C4-2B (cell line): ENCODE measurements around the gene FAM210A.
A peak's percentile ranks its signal among the peaks of the same experiment; 100 is the strongest.
"Not testable (repeated sequence)": the region's sequence is repeated elsewhere in the genome, so short reads cannot be mapped to it uniquely, and the experiment has no call there.

ENCODE experiments used
- H3K27ac ChIP-seq: fragments of 450-650 bp; 2 replicates; pipeline ENCODE4 v1.5.1; 2017
- CTCF ChIP-seq: fragments of 450-650 bp; conservative IDR thresholded peaks from 2 replicates; pipeline ENCODE4 v1.5.1; 2017; ENCODE audit warnings: mild to moderate bottlenecking
- ZFX ChIP-seq: fragments of 450-650 bp; IDR thresholded peaks from 2 replicates; pipeline ENCODE4 v1.6.1; 2017

The FAM210A gene, protein sequence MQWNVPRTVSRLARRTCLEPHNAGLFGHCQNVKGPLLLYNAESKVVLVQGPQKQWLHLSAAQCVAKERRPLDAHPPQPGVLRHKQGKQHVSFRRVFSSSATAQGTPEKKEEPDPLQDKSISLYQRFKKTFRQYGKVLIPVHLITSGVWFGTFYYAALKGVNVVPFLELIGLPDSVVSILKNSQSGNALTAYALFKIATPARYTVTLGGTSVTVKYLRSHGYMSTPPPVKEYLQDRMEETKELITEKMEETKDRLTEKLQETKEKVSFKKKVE

DNA sequence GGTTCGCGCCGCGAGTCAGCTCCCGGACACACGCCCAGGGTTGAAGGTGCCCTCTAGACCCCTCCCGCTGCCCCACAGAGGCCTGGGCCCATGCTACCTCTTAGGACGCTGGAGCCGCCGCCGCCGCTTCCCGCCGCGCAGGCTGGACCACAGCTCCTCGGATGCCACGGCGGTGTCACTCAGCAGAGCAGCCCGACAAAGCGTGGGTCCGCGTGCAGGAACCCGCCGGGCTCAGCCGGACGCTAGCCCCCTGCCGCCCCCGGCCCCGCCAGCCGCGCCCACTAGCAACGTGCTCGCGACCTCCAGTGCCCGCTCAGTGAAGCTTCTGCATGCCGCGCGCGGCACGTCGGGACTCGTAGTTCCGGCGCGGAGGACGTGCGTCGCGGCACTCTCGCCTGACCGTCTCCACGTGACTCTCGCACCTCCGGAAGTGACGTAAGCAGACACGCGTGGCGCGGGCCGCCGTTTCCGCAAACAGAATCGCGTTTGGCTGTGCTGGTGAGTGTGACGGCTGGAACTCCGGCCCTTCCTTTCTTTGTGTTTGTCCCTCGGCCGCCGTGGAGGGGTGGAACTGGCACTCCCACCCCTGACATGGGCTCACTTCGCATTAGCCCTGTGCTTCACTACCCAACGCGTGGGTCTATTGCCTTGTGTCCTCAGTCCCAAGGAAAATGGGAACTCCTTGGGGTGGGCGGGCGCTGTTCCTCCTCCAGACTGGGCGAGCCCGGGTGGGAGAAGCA lies at the start of gene FAM210A, which contains the start of gene RNMT:
Gene FAM210A (minus strand): TSS at position 327 of the 740 bp plus-strand sequence. CDS start 44,481 bp downstream, outside the sequence.
Gene RNMT (plus strand): TSS at position 442 of the 740 bp plus-strand sequence. CDS start 4,845 bp downstream, outside the sequence.
- peak within 1 kb of the TSS; percentile 82 for H3K27ac ChIP-seq
- TF ChIP-seq CTCF, result 0 out of 2 replicates have a peak, but pooled peaks have one; percentile 9
- TF ChIP-seq ZFX, result peak; percentile 79

- no peak overlapping the region for H3K27ac ChIP-seq
- TF ChIP-seq CTCF, result no peak
- no peak for TF ChIP-seq ZFX
Measured at GRCh38 chr18:13775058-13775457, 48.7 kb upstream of the FAM210A start.

DNA sequence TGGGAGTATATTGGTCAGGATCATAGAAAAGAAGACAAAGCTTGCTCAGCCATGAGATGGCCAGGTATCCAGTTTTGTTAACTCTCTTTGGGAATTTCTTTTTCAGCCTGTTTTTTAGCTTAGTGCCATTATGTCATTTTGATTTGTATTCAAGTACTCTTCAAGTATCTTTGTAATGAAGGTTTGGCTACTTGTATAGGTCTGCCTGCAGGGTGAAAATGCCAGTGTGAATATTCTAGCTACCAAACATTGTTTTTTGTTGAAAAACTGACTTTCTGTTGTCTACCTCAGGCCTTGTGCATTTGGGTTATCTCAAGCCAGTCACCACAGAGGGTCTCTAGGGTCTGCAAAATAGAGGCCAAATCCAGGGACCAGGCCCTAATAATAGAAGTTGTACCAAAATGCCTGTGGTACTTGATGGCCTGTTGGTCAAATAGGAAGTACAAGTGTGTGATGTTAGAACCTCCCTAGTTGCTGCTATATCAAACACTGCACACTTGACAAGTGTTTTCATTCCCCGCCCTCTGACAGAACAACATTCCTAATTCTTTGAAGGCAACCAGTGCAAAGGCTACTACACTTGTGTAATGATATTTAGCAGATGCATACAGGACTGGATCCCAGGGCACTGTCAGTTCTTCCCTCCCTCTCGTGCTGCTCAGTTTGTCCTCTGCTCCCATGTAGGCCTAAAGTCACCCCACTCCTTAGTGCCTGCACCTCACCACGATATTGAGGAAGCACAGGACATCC lies 36.5 kb upstream of the FAM210A start:
- TF ChIP-seq CTCF (no peak), ZFX (no peak)
- H3K27ac ChIP-seq, result no peak overlapping the region

DNA sequence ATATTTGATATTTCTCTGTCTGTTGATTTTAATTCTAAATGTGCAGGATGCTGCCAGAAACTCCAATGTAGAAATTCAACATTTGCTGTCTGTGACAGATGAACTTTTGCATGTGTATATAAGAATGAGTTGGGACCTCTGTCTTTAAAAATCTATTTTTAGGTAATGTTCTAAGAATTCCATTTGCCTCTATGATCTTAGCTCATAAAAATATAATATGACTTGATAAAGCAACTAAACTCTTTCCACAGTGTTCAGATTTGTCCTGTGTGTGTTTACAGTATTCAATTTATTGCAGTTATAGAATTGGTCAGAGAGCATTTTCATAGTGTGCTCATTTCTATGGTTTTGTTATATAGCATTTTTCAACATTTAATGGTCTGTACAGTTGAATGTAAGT lies 33.7 kb upstream of the FAM210A start:
- H3K27ac ChIP-seq, result no peak overlapping the region
- TF ChIP-seq CTCF (no peak), ZFX (no peak)

DNA sequence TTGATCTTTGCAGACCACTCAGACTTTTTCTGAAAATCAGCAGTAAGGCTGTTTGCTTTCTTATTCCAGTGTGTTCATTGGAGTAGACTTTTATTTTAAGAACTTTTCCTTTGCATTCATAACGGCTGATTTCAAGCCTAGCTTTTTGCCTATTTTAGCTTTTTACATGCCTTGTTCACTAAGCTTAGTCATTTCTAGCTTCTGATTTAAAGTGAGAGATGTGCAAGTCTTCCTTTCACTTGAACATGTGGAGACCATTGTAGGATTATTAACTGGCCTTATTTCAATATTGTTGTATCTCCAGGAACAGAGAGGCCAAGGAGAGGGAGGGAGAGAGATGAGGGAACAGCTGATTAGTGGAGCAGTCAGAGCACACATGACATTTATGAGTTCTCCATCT lies 32.3 kb upstream of the FAM210A start:
- no peak for TF ChIP-seq ZFX
- no peak for TF ChIP-seq CTCF
- no peak overlapping the region for H3K27ac ChIP-seq

DNA sequence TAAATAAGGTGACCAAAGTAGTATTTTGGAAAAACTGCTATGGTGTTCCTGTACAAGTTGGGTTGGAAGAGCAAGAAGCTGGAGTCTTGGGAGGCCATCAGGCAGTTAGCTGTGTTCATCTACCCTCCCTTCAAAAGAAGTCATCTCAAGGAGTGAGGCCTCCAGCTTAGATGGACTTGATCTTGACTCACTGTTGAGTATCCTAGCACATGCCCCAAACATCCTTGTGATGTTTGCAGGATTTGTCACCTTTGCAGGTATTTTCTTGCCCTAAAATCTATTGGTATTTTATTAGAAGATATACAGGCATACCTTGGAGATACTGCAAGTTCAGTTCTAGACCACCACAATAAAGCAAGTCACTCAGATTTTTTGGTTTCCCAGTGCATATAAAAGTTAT lies 30.3 kb upstream of the FAM210A start:
- no peak for TF ChIP-seq ZFX
- TF ChIP-seq CTCF, result no peak
- no peak overlapping the region for H3K27ac ChIP-seq

- TF ChIP-seq ZFX (no peak), CTCF (no peak)
- H3K27ac ChIP-seq, result no peak overlapping the region
Measured at GRCh38 chr18:13756261-13756660, 29.9 kb upstream of the FAM210A start.

DNA sequence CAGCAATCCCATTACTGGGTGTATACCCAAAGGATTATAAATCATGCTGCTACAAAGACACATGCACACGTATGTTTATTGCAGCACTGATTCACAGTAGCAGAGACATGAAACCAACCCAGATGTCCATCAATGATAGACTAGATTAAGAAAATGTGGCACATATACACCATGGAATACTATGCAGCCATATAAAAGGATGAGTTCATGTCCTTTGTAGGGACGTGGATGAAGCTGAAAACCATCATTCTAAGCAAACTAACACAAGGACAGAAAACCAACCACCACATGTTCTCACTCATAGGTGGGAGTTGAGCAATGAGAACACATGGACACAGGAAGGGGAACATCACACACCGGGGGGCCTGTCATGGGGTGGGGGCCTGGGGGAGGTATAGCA lies 25.2 kb upstream of the FAM210A start:
- H3K27ac ChIP-seq, result not testable (repeated sequence)
